Neural cell (in vitro differentiated cells): ENCODE data around the gene IQCK. TPM values are rescaled to one million over a fixed set of nuclear protein-coding genes. Genes with fewer than 3 reads are reported as not detected.

Experiments used
- H2AFZ ChIP-seq: fragments of 200-600, 300-800 bp; sonication (generic), shearing (Covaris generic); 2 replicates; pipeline ENCODE4 v1.6.0; 2014; ENCODE audit warnings: low read depth, mild to moderate bottlenecking, antibody characterized with exemption, low read length, moderate library complexity
- H3F3A ChIP-seq: fragments of 200-600 bp; shearing (Covaris generic); 2 replicates; pipeline ENCODE4 v1.6.1; 2016; ENCODE audit warnings: mild to moderate bottlenecking, moderate library complexity, mixed read lengths, antibody characterized with exemption, low read length; ENCODE audit not compliant: insufficient read depth, poor library complexity, severe bottlenecking
- H3K27ac ChIP-seq: fragments of 200-600, 300-800 bp; sonication (generic), shearing (Covaris generic); 2 replicates; pipeline ENCODE4 v1.5.1; 2014; ENCODE audit warnings: mild to moderate bottlenecking, low read length, moderate library complexity
- H3K27me3 ChIP-seq: fragments of 300-800, 200-600 bp; sonication (generic), shearing (Covaris generic); 2 replicates; pipeline ENCODE4 v1.6.0; 2014; ENCODE audit warnings: mild to moderate bottlenecking, low read depth, low read length, moderate library complexity; ENCODE audit not compliant: insufficient read depth
- H3K36me3 ChIP-seq: fragments of 300-800, 200-600 bp; sonication (generic), shearing (Covaris generic); 2 replicates; pipeline ENCODE4 v1.5.1; 2014; ENCODE audit warnings: mild to moderate bottlenecking, antibody characterized with exemption, low read length, moderate library complexity; ENCODE audit not compliant: insufficient read depth
- H3K4me2 ChIP-seq: fragments of 300-800, 200-600 bp; sonication (generic), shearing (Covaris generic); 2 replicates; pipeline ENCODE4 v1.6.0; 2014; ENCODE audit warnings: mild to moderate bottlenecking, low read length
- H3K4me3 ChIP-seq: fragments of 300-800, 200-600 bp; sonication (generic), shearing (Covaris generic); 2 replicates; pipeline ENCODE4 v1.5.1; 2014; ENCODE audit warnings: mild to moderate bottlenecking, low read length, moderate library complexity
- H3K79me2 ChIP-seq: fragments of 200-600 bp; shearing (Covaris generic); replicated peaks from 2 replicates; pipeline ENCODE4 v1.6.0; 2014; ENCODE audit warnings: mild to moderate bottlenecking, low read length, moderate library complexity; ENCODE audit not compliant: insufficient read depth
- H3K9ac ChIP-seq: fragments of 300-800, 200-600 bp; sonication (generic), shearing (Covaris generic); 2 replicates; pipeline ENCODE4 v1.6.1; 2016; ENCODE audit warnings: mild to moderate bottlenecking, low read length, mixed read lengths
- H3K9me2 ChIP-seq: fragments of 200-600 bp; shearing (Covaris generic); 2 replicates; pipeline ENCODE4 v1.6.1; 2016; ENCODE audit warnings: mild to moderate bottlenecking, low read length, mixed read lengths; ENCODE audit not compliant: insufficient read depth
- H3K9me3 ChIP-seq: fragments of 200-600, 300-800 bp; sonication (generic), shearing (Covaris generic); 2 replicates; pipeline ENCODE4 v1.6.1; 2016; ENCODE audit warnings: mild to moderate bottlenecking, mixed run types, low read length, moderate library complexity, mixed read lengths
- H4K20me1 ChIP-seq: fragments of 200-600 bp; shearing (Covaris generic); 2 replicates; pipeline ENCODE4 v1.6.1; 2016; ENCODE audit warnings: mild to moderate bottlenecking, mixed run types; ENCODE audit not compliant: insufficient read depth
- EP300 ChIP-seq: fragments of 450-650 bp; conservative IDR thresholded peaks from 2 replicates; pipeline ENCODE4 v1.6.1; 2014; ENCODE audit warnings: antibody characterized with exemption, mild to moderate bottlenecking, moderate library complexity; ENCODE audit not compliant: poor library complexity, severe bottlenecking
- EZH2 ChIP-seq: fragments of 200-600, 300-800 bp; shearing (Covaris generic), sonication (generic); IDR thresholded peaks from 2 replicates; pipeline ENCODE4 v1.6.1; 2014; ENCODE audit warnings: antibody characterized with exemption, low read length, borderline replicate concordance, mild to moderate bottlenecking; ENCODE audit not compliant: insufficient read depth, poor library complexity, severe bottlenecking
- MXI1 ChIP-seq: fragments of 450-650 bp; conservative IDR thresholded peaks from 2 replicates; pipeline ENCODE4 v1.6.1; 2014; ENCODE audit warnings: antibody characterized with exemption, mild to moderate bottlenecking; ENCODE audit not compliant: poor library complexity, severe bottlenecking
- POLR2AphosphoS5 ChIP-seq: IDR thresholded peaks from 2 replicates; pipeline ENCODE4 v1.6.1; 2012
- RAD21 ChIP-seq: fragments of 450-650 bp; conservative IDR thresholded peaks from 2 replicates; pipeline ENCODE4 v1.6.1; 2014; ENCODE audit warnings: antibody characterized with exemption, mild to moderate bottlenecking, moderate library complexity
- REST ChIP-seq: IDR thresholded peaks from 2 replicates; pipeline ENCODE4 v1.6.1; 2012; ENCODE audit warnings: borderline replicate concordance
- SMC3 ChIP-seq: fragments of 450-650 bp; conservative IDR thresholded peaks from 2 replicates; pipeline ENCODE4 v1.6.1; 2014; ENCODE audit warnings: antibody characterized with exemption, mild to moderate bottlenecking, moderate library complexity; ENCODE audit not compliant: poor library complexity
- TAF1 ChIP-seq: IDR thresholded peaks from 2 replicates; pipeline ENCODE4 v1.6.1; 2012; ENCODE audit warnings: low read depth
- polyA plus RNA-seq: library from polyadenylated mRNA; depleted of rRNA; stranded (reverse); fragments of >200 nt; gene quantifications from 2 replicates; pipeline ENCODE4 v1.2.3, GENCODE V29; 2014
- TF ChIP-seq, protein P1 (sequence below): fragments of 450-650 bp; IDR thresholded peaks from 2 replicates; pipeline ENCODE4 v1.5.1; 2014; ENCODE audit warnings: antibody characterized with exemption, mild to moderate bottlenecking, moderate library complexity; ENCODE audit not compliant: poor library complexity, severe bottlenecking

Gene IQCK
- polyA plus RNA-seq, 1 donor from 2014 or later, result 10.2 TPM

DNA sequence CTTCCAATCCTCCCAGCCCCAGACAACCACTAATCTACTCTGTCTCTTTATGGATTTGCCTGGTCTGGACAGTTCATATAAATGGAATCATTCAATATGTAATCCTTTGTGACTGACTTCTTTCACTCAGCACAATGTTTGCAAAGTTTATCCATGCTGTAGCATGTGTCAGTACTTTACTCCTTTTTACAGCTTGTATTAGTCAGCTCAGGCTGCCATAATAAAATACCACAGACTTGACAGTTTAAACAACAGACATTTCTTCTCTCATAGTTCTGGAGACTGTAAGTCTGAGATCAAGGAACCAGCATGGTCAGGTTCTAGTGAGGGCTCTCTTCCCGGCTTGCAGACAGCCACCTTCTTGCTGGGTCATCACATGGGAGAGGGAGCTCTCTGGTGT, 125.3 kb downstream of the IQCK start:
- H3K9ac ChIP-seq, result no peak overlapping the region
- H3K79me2 ChIP-seq, result no peaks in the 10 kb centered on the region
- H4K20me1 ChIP-seq, result no peaks in the 10 kb centered on the region
- H3F3A ChIP-seq, result no peaks in the 10 kb centered on the region
- no peak overlapping the region for H3K4me3 ChIP-seq
- H2AFZ ChIP-seq, result no peak overlapping the region
- no peaks in the 10 kb centered on the region for H3K9me3 ChIP-seq
- no peaks in the 10 kb centered on the region for H3K36me3 ChIP-seq
- TF ChIP-seq REST (no peak), MXI1 (no peak)
- H3K4me2 ChIP-seq, result no peak overlapping the region
- no peaks in the 10 kb centered on the region for H3K27me3 ChIP-seq
- no peaks in the 10 kb centered on the region for H3K9me2 ChIP-seq
- H3K27ac ChIP-seq, result no peak overlapping the region

DNA sequence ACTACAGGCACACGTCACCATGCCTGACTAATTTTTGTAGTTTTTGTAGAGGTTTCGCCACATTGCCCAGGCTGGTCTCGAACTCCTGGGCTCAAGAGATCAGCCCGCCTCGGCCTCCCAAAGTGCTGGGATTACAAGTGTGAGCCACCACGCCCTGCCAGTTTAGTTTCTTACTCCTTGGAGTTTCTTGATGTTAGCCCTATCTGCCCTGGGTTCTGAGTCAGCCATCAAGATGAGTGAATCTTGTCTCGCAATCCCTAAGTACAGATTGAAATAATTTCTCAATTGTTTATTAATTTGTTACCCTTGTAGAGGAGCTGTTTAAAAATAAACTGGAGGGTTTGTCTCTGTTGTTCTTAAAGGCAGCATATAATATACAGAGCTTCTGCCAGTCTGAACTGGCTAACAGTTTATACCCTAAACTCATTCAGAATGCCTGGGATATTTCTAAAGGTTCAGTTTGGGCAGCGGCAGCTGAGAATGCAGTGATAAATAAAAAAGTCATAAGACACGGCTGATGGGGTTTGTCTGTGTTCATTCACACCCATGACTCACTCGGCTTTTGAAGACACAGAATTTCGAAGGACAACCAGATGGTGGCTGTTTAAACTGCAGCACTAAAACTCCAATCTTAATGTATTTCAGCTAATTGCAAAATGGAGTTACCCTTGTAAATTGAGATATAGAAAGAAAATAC, 127.0 kb downstream of the IQCK start:
- Histone ChIP-seq H3K27ac (no peak overlapping the region), H3K9ac (no peak overlapping the region), H3K4me3 (no peak overlapping the region), H3K36me3 (no peaks in the 10 kb centered on the region), H3K9me2 (no peaks in the 10 kb centered on the region), H3K27me3 (no peaks in the 10 kb centered on the region), H3K9me3 (no peaks in the 10 kb centered on the region), H3K79me2 (no peaks in the 10 kb centered on the region), H3F3A (no peaks in the 10 kb centered on the region), H2AFZ (no peak overlapping the region), H3K4me2 (no peak overlapping the region), H4K20me1 (no peaks in the 10 kb centered on the region)
- TF ChIP-seq TAF1 (no peak), SMC3 (no peak), MXI1 (no peak)
- TF ChIP-seq, protein P1, sequence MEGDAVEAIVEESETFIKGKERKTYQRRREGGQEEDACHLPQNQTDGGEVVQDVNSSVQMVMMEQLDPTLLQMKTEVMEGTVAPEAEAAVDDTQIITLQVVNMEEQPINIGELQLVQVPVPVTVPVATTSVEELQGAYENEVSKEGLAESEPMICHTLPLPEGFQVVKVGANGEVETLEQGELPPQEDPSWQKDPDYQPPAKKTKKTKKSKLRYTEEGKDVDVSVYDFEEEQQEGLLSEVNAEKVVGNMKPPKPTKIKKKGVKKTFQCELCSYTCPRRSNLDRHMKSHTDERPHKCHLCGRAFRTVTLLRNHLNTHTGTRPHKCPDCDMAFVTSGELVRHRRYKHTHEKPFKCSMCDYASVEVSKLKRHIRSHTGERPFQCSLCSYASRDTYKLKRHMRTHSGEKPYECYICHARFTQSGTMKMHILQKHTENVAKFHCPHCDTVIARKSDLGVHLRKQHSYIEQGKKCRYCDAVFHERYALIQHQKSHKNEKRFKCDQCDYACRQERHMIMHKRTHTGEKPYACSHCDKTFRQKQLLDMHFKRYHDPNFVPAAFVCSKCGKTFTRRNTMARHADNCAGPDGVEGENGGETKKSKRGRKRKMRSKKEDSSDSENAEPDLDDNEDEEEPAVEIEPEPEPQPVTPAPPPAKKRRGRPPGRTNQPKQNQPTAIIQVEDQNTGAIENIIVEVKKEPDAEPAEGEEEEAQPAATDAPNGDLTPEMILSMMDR, result no peak

DNA sequence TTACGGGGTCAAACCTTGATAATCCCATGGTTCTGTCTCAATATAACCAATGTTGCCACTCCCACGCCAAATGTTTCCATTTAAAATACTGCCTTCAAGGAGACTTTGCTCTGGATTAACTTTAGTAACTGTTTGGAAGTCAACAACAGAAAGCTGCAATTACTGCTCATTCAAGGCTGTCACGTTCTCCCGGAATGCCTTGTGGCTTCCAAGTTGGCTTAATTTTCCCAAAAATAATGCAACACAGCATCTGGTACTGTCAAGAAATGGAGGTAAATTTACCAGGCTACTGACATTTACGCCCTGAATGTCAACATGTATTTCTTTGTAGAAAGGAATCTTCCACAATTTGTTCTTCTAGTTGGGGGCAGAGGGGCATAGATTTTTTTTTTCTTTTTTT, 128.4 kb downstream of the IQCK start:
- Histone ChIP-seq H3K79me2 (no peaks in the 10 kb centered on the region), H4K20me1 (no peaks in the 10 kb centered on the region), H3K9ac (no peak overlapping the region), H3F3A (no peaks in the 10 kb centered on the region), H3K4me2 (no peak overlapping the region), H3K27me3 (no peaks in the 10 kb centered on the region), H2AFZ (no peak overlapping the region), H3K4me3 (no peak overlapping the region), H3K9me3 (no peaks in the 10 kb centered on the region), H3K9me2 (no peaks in the 10 kb centered on the region), H3K27ac (no peak overlapping the region), H3K36me3 (no peaks in the 10 kb centered on the region)
- TF ChIP-seq RAD21 (no peak), POLR2AphosphoS5 (no peak), EP300 (no peak), TAF1 (no peak), REST (no peak), EZH2 (no peak), SMC3 (no peak), MXI1 (no peak)
- TF ChIP-seq, protein P1, result no peak
